HG03196 (cell line): ENCODE results near the gene AFAP1.

Experiments used
- ATAC-seq: cut with Tn5 transposase; IDR thresholded peaks from one replicate; pipeline ENCODE4 v1.9.1; 2021; ENCODE audit not compliant: unreplicated experiment

The AFAP1 gene

GRCh38 chr4:7894677-7895181 lies 44.9 kb downstream of the AFAP1 start:
- no peak for ATAC-seq

- ATAC-seq: no peak
Measured at GRCh38 chr4:7894098-7894676, 45.5 kb downstream of the AFAP1 start.

- ATAC-seq: no peak
Measured at GRCh38 chr4:7893539-7893938, 46.1 kb downstream of the AFAP1 start.

- ATAC-seq: no peak
Measured at GRCh38 chr4:7892212-7893019, 47.2 kb downstream of the AFAP1 start.

- no peak for ATAC-seq
Measured at GRCh38 chr4:7890635-7891393, 48.8 kb downstream of the AFAP1 start.

GRCh38 chr4:7887436-7887835 lies 52.2 kb downstream of the AFAP1 start:
- no peak for ATAC-seq

GRCh38 chr4:7886007-7886973 lies 53.4 kb downstream of the AFAP1 start:
- ATAC-seq: no peak

GRCh38 chr4:7885216-7886006 lies 54.2 kb downstream of the AFAP1 start:
- ATAC-seq: no peak

- ATAC-seq: no peak
Measured at GRCh38 chr4:7880683-7881082, 59.0 kb downstream of the AFAP1 start.

- ATAC-seq: no peak
Measured at GRCh38 chr4:7879127-7879526, 60.5 kb downstream of the AFAP1 start.

GRCh38 chr4:7878323-7878722 lies 61.3 kb downstream of the AFAP1 start:
- ATAC-seq: no peak

- no peak for ATAC-seq
Measured at GRCh38 chr4:7877176-7877575, 62.5 kb downstream of the AFAP1 start.

- no peak for ATAC-seq
Measured at GRCh38 chr4:7876201-7876875, 63.3 kb downstream of the AFAP1 start.

- ATAC-seq: no peak
Measured at GRCh38 chr4:7874838-7875237, 64.8 kb downstream of the AFAP1 start.

GRCh38 chr4:7873881-7874280 lies 65.8 kb downstream of the AFAP1 start:
- no peak for ATAC-seq

GRCh38 chr4:7872264-7872771 lies 67.3 kb downstream of the AFAP1 start:
- ATAC-seq: no peak

- no peak for ATAC-seq
Measured at GRCh38 chr4:7871356-7871755, 68.3 kb downstream of the AFAP1 start.

- no peak for ATAC-seq
Measured at GRCh38 chr4:7868892-7869471, 70.7 kb downstream of the AFAP1 start.

- no peak for ATAC-seq
Measured at GRCh38 chr4:7868436-7868775, 71.3 kb downstream of the AFAP1 start.
